HG03095 (cell line): ENCODE measurements around the gene GALNT15.
A peak's percentile ranks its signal among the peaks of the same experiment; 100 is the strongest.

Experiments used
- ATAC-seq: cut with Tn5 transposase; IDR thresholded peaks from one replicate; pipeline ENCODE4 v1.9.1; 2021; ENCODE audit warnings: moderate library complexity; ENCODE audit not compliant: unreplicated experiment

GALNT15 gene

GRCh38 chr3:16251316-16252085 lies 77.0 kb downstream of the GALNT15 start:
- ATAC-seq = no peak

- ATAC-seq = no peak
These were observed 77.9 kb downstream of the GALNT15 start for GRCh38 chr3:16252243-16252978.

GRCh38 chr3:16252988-16253387 lies 78.5 kb downstream of the GALNT15 start:
- no peak for ATAC-seq

- no peak for ATAC-seq
These were observed 79.1 kb downstream of the GALNT15 start for GRCh38 chr3:16253601-16254000.

GRCh38 chr3:16254916-16255315 lies 80.4 kb downstream of the GALNT15 start:
- no peak for ATAC-seq

- no peak for ATAC-seq
These were observed 80.8 kb downstream of the GALNT15 start for GRCh38 chr3:16255326-16255725.

GRCh38 chr3:16255726-16256125 lies 81.2 kb downstream of the GALNT15 start:
- no peak for ATAC-seq

GRCh38 chr3:16257309-16257708 lies 82.8 kb downstream of the GALNT15 start:
- ATAC-seq = no peak

GRCh38 chr3:16258177-16258576 lies 83.7 kb downstream of the GALNT15 start:
- no peak for ATAC-seq

GRCh38 chr3:16258866-16259265 lies 84.4 kb downstream of the GALNT15 start:
- ATAC-seq = no peak

- ATAC-seq = no peak
These were observed 85.6 kb downstream of the GALNT15 start for GRCh38 chr3:16260046-16260445.

GRCh38 chr3:16262174-16262573 lies 87.7 kb downstream of the GALNT15 start:
- ATAC-seq = no peak

- no peak for ATAC-seq
These were observed 89.8 kb downstream of the GALNT15 start for GRCh38 chr3:16264174-16264707.

- peak; percentile 99 for ATAC-seq
These were observed 90.4 kb downstream of the GALNT15 start, which contains the start of the genes DPH3 and OXNAD1 for GRCh38 chr3:16264708-16265454. TSS of gene DPH3 (minus strand) at chr3:16264943. CDS start at chr3:16264876, 67 bp downstream. TSS of gene OXNAD1 (plus strand) at chr3:16265212. CDS start at chr3:16270953, 5,741 bp downstream.

- ATAC-seq = no peak
These were observed 90.9 kb downstream of the GALNT15 start for GRCh38 chr3:16265455-16265786.

- ATAC-seq = no peak
These were observed 92.2 kb downstream of the GALNT15 start for GRCh38 chr3:16266714-16267113.

- ATAC-seq = no peak
These were observed 96.4 kb downstream of the GALNT15 start for GRCh38 chr3:16270855-16271254.

- ATAC-seq = no peak
These were observed 98.1 kb downstream of the GALNT15 start for GRCh38 chr3:16272588-16272987.

- ATAC-seq = no peak
These were observed 99.4 kb downstream of the GALNT15 start for GRCh38 chr3:16273867-16274266.

GRCh38 chr3:16277471-16277870 lies 103.0 kb downstream of the GALNT15 start:
- no peak for ATAC-seq
